ENCODE data around the gene COPG2. TPM values are rescaled to one million over a fixed set of nuclear protein-coding genes. Genes with fewer than 3 reads are reported as not detected.

The COPG2 gene
- total RNA-seq, 4 donors from 2014 or later, result 19.9 to 25.9 (median 23.8) TPM

GRCh38 chr7:130689683-130690082 is 21.1 kb upstream of the COPG2 start:
- WGBS, 2 donors, result 96 to 100% methylated on average over 1 of the region's 1 CpG
- TF ChIP-seq POLR2A (IDR thresholded peaks at IDR 0.05), result no peak
- TF ChIP-seq CTCF (IDR thresholded peaks at IDR 0.05), result no peak
- no peak for DNase-seq (ENCODE audit: low spot score in 2 of 2)

GRCh38 chr7:130683026-130683425 is 14.5 kb upstream of the COPG2 start:
- intact Hi-C loops (cut with DNase I; ENCODE audit: low total_unique reads), result no loop called here
- DNase-seq (ENCODE audit: low spot score in 2 of 2), result no peak
- no peak for TF ChIP-seq CTCF (IDR thresholded peaks at IDR 0.05)
- H3K4me3 ChIP-seq (ENCODE audit: low read depth, poor library complexity, severe bottlenecking), result no peak overlapping the region
- WGBS, 2 donors, result 71 to 75% methylated on average over 2 of the region's 2 CpGs

More at GRCh38 chr7:130689683-130690082, 21.1 kb upstream of the COPG2 start:
- no peak overlapping the region for H3K4me3 ChIP-seq (ENCODE audit: low read depth, poor library complexity, severe bottlenecking)
- intact Hi-C loops (cut with DNase I; ENCODE audit: low total_unique reads), result no loop called here

- intact Hi-C loops (cut with DNase I; ENCODE audit: low total_unique reads), result no loop called here
- no peak overlapping the region for H3K4me3 ChIP-seq (ENCODE audit: low read depth, poor library complexity, severe bottlenecking)
- no peak for DNase-seq (ENCODE audit: low spot score in 2 of 2)
- TF ChIP-seq POLR2A (IDR thresholded peaks at IDR 0.05) (no peak), CTCF (IDR thresholded peaks at IDR 0.05) (no peak)
- WGBS, 2 donors, result 81 to 96% methylated on average over 2 of the region's 2 CpGs
Observed at GRCh38 chr7:130674456-130674855, 5.9 kb upstream of the COPG2 start.

- no peak for TF ChIP-seq POLR2A (IDR thresholded peaks at IDR 0.05)
- TF ChIP-seq CTCF (IDR thresholded peaks at IDR 0.05), result no peak
- intact Hi-C loops (cut with DNase I; ENCODE audit: low total_unique reads), result no loop called here
- no peak for DNase-seq (ENCODE audit: low spot score in 2 of 2)
- H3K4me3 ChIP-seq (ENCODE audit: low read depth, poor library complexity, severe bottlenecking), result no peak overlapping the region
Observed at GRCh38 chr7:130673066-130673465, 4.5 kb upstream of the COPG2 start.

GRCh38 chr7:130672146-130672545 is 3.6 kb upstream of the COPG2 start:
- intact Hi-C loops (cut with DNase I; ENCODE audit: low total_unique reads), result no loop called here
- DNase-seq (ENCODE audit: low spot score in 2 of 2), result no peak
- TF ChIP-seq CTCF (IDR thresholded peaks at IDR 0.05), result no peak
- TF ChIP-seq POLR2A (IDR thresholded peaks at IDR 0.05), result no peak
- H3K4me3 ChIP-seq (ENCODE audit: low read depth, poor library complexity, severe bottlenecking), result no peak overlapping the region
- 81 to 85% methylated on average over 4 of the region's 4 CpGs for WGBS, 2 donors

GRCh38 chr7:130669085-130669700 is 645 bp upstream of the COPG2 start:
- DNase-seq (ENCODE audit: low spot score in 2 of 2), result no peak
- H3K4me3 ChIP-seq (ENCODE audit: low read depth, poor library complexity, severe bottlenecking), result peak overlapping the region; percentile 83
- intact Hi-C loops (cut with DNase I; ENCODE audit: low total_unique reads), result no loop called here
- 9 to 10% methylated on average over 12 of the region's 12 CpGs for WGBS, 2 donors
- no peak for TF ChIP-seq POLR2A (IDR thresholded peaks at IDR 0.05)
- TF ChIP-seq CTCF (IDR thresholded peaks at IDR 0.05), result no peak

Measured in lower leg skin (tissue), 4 donors.